Adrenal gland (tissue), 5 donors: ENCODE measurements around the gene PRH1.

Experiments
- CTCF ChIP-seq, 6 experiments: fragments of 450-650 bp in 4 of 6; fragments of 200-600 bp in 2 of 6; sonication (generic) in 1 of 6; IDR thresholded peaks; 1 replicate in 5 of 6; 2 replicates in 1 of 6; pipeline versions ENCODE4 v1.5.1 to v1.8.0; 2016 to 2021; ENCODE audit warnings: antibody characterized with exemption in 6 of 6, mild to moderate bottlenecking in 2 of 6, moderate library complexity in 1 of 6
- POLR2A ChIP-seq, 2 donors: fragments of 450-650 bp; IDR thresholded peaks; one replicate each; pipeline ENCODE4 v1.6.1; 2017; ENCODE audit warnings: antibody characterized with exemption in 2 of 2, mild to moderate bottlenecking in 2 of 2, moderate library complexity in 1 of 2
- donor health status: DM: no; HTN: no; CAD: no.

GRCh38 chr12:10861366-10861765 lies 22.7 kb downstream of the PRH1 start:
- TF ChIP-seq POLR2A (IDR thresholded peaks at IDR 0.05) = no peak
- no peak for TF ChIP-seq CTCF (IDR thresholded peaks at IDR 0.05)
